HepG2 (cell line): ENCODE measurements around the gene KISS1. TPM values are rescaled to one million over a fixed set of nuclear protein-coding genes. Genes with fewer than 3 reads are reported as not detected.

ENCODE experiments used
- ARNT2 ChIP-seq: sonication (generic); formaldehyde crosslinking; IDR thresholded peaks from 2 replicates; pipeline ENCODE4 v1.8.0; 2022; ENCODE audit warnings: mild to moderate bottlenecking, low read depth, missing genetic modification reagents, moderate library complexity
- CEBPG ChIP-seq: IDR thresholded peaks from 2 replicates; pipeline ENCODE4 v1.6.1; 2016
- CTCF ChIP-seq: sonication (generic); formaldehyde crosslinking; IDR thresholded peaks from 2 replicates; pipeline ENCODE4 v1.5.0; 2020; ENCODE audit warnings: mild to moderate bottlenecking, missing genetic modification reagents, moderate library complexity
- DNMT1 ChIP-seq: sonication (generic); formaldehyde crosslinking; IDR thresholded peaks from 2 replicates; pipeline ENCODE4 v1.5.1; 2020; ENCODE audit warnings: mild to moderate bottlenecking, missing genetic modification reagents
- GABPB1 ChIP-seq: IDR thresholded peaks from 2 replicates; pipeline ENCODE4 v1.6.1; 2016; ENCODE audit warnings: mild to moderate bottlenecking, missing genetic modification reagents, moderate library complexity, missing compliant biosample characterization
- HDAC1 ChIP-seq: sonication (generic); formaldehyde crosslinking; IDR thresholded peaks from 2 replicates; pipeline ENCODE4 v1.5.1; 2020; ENCODE audit warnings: mild to moderate bottlenecking, missing genetic modification reagents
- HDAC2 ChIP-seq: sonication (generic); formaldehyde crosslinking; IDR thresholded peaks from 2 replicates; pipeline ENCODE4 v1.4.0; 2020; ENCODE audit warnings: missing genetic modification reagents
- HNF4A ChIP-seq: sonication (generic); formaldehyde crosslinking; IDR thresholded peaks from 2 replicates; pipeline ENCODE4 v1.4.0; 2020; ENCODE audit warnings: missing genetic modification reagents
- KDM5B ChIP-seq: sonication (generic); formaldehyde crosslinking; IDR thresholded peaks from 2 replicates; pipeline ENCODE4 v1.4.0; 2020; ENCODE audit warnings: missing genetic modification reagents, mild to moderate bottlenecking, borderline replicate concordance
- PHF8 ChIP-seq: sonication (generic); formaldehyde crosslinking; IDR thresholded peaks from 2 replicates; pipeline ENCODE4 v1.5.0; 2020; ENCODE audit warnings: missing genetic modification reagents
- POLR2AphosphoS5 ChIP-seq: IDR thresholded peaks from 2 replicates; pipeline ENCODE4 v1.6.1; 2012; ENCODE audit warnings: low read depth, low read length
- RARA ChIP-seq: IDR thresholded peaks from 2 replicates; pipeline ENCODE4 v1.6.1; 2016; ENCODE audit warnings: missing genetic modification reagents, missing compliant biosample characterization
- SP140L ChIP-seq: sonication (generic); formaldehyde crosslinking; IDR thresholded peaks from 2 replicates; pipeline ENCODE4 v1.4.0; 2020; ENCODE audit warnings: missing genetic modification reagents, borderline replicate concordance
- TFAP4 ChIP-seq: sonication (generic); IDR thresholded peaks from 2 replicates; pipeline ENCODE4 v1.6.1; 2016; ENCODE audit warnings: low read depth, borderline replicate concordance
- TSC22D2 ChIP-seq: sonication (generic); formaldehyde crosslinking; IDR thresholded peaks from 2 replicates; pipeline ENCODE4 v1.5.1; 2020; ENCODE audit warnings: missing genetic modification reagents, mild to moderate bottlenecking, borderline replicate concordance
- U2AF1 ChIP-seq: fragments of 200-400 bp; formaldehyde crosslinking; optimal IDR thresholded peaks from 2 replicates; pipeline ENCODE3; 2017; ENCODE audit warnings: mild to moderate bottlenecking, low read depth, low read length
- ZFX ChIP-seq: sonication (generic); formaldehyde crosslinking; IDR thresholded peaks from 2 replicates; pipeline ENCODE4 v1.4.0; 2020; ENCODE audit warnings: mild to moderate bottlenecking, low read depth, missing genetic modification reagents, moderate library complexity
- ZNF292 ChIP-seq: sonication (generic); formaldehyde crosslinking; IDR thresholded peaks from 2 replicates; pipeline ENCODE4 v1.8.1; 2022; ENCODE audit warnings: mild to moderate bottlenecking, low read depth, missing genetic modification reagents, borderline replicate concordance
- ZNF576 ChIP-seq: sonication (generic); formaldehyde crosslinking; IDR thresholded peaks from 2 replicates; pipeline ENCODE4 v1.4.0; 2020; ENCODE audit warnings: mild to moderate bottlenecking, missing genetic modification reagents
- ZNF609 ChIP-seq: sonication (generic); formaldehyde crosslinking; IDR thresholded peaks from 2 replicates; pipeline ENCODE4 v1.4.0; 2020; ENCODE audit warnings: mild to moderate bottlenecking, missing genetic modification reagents, borderline replicate concordance
- ZSCAN12 ChIP-seq: sonication (generic); formaldehyde crosslinking; IDR thresholded peaks from 2 replicates; pipeline ENCODE4 v1.9.0; 2021; ENCODE audit warnings: mild to moderate bottlenecking, missing genetic modification reagents
- polyA plus RNA-seq, 8 experiments: library from polyadenylated mRNA; depleted of rRNA in 3 of 8; stranded (reverse) in 7 of 8; unstranded in 1 of 8; fragments of >200 nt; fragmentation: Illumina TruSeq in 4 of 8; extraction: Trizol in 4 of 8; gene quantifications; 2 replicates each; pipeline versions ENCODE4 v1.2.1 to v1.2.3, GENCODE V29; 2011 to 2016; ENCODE audit warnings: low read depth in 4 of 8, missing spikeins in 1 of 8, mixed read lengths in 1 of 8; ENCODE audit not compliant: insufficient read depth in 1 of 8
- total RNA-seq, 5 experiments: library from RNA; depleted of rRNA; stranded (reverse); fragments of >200 nt; fragmentation: Illumina TruSeq; extraction: Trizol; gene quantifications; 2 replicates each; pipeline ENCODE4 v1.2.3, GENCODE V29; 2016; ENCODE audit warnings: low read depth in 1 of 5

Gene KISS1
- total and polyA plus RNA-seq, 2 of the 13 experiments (the other 11 are each of a cell fraction or from before 2014, with no cell fraction given), result 0.24 to 0.80 TPM

GRCh38 chr1:204190212-204191211 is 5.8 kb downstream of the KISS1 start (continued):
- TF ChIP-seq HDAC2 (CRISPR knock-in tag), result no peak
- TF ChIP-seq ZNF609 (CRISPR knock-in tag), result 0 out of 2 replicates have a peak, but pooled peaks have one; percentile 32
- 0 out of 2 replicates have a peak, but pooled peaks have one; percentile 26 for TF ChIP-seq HDAC1 (CRISPR knock-in tag)
- peak; percentile 55 for TF ChIP-seq HNF4A
- TF ChIP-seq PHF8 (CRISPR knock-in tag), result peak; percentile 48; the same call in 1 of the 2 replicates
- TF ChIP-seq KDM5B (CRISPR knock-in tag), result peak; percentile 32; the same call in 1 of the 2 replicates
- no peak for TF ChIP-seq POLR2AphosphoS5
- TF ChIP-seq SP140L (CRISPR knock-in tag), result no peak
- no peak for TF ChIP-seq TSC22D2 (CRISPR knock-in tag)
- no peak for TF ChIP-seq ZNF576 (CRISPR knock-in tag)
- peak; percentile 89 for TF ChIP-seq CEBPG
- TF ChIP-seq GABPB1, result peak; percentile 64; the same call in 1 of the 2 replicates
- TF ChIP-seq CTCF (CRISPR knock-in tag), result peak; percentile 21; the same call in 1 of the 2 replicates
- TF ChIP-seq ARNT2 (CRISPR knock-in tag), result 0 out of 2 replicates have a peak, but pooled peaks have one; percentile 26
- TF ChIP-seq TFAP4, result peak; percentile 20; the same call in 1 of the 2 replicates
- TF ChIP-seq ZSCAN12 (CRISPR knock-in tag), result 0 out of 2 replicates have a peak, but pooled peaks have one; percentile 35
- no peak for TF ChIP-seq U2AF1
- TF ChIP-seq ZNF292 (CRISPR knock-in tag), result no peak
- no peak; the same call in 1 of the 2 replicates for TF ChIP-seq RARA (CRISPR knock-in tag)
- TF ChIP-seq ZFX (CRISPR knock-in tag), result peak; percentile 66
- TF ChIP-seq DNMT1 (CRISPR knock-in tag), result no peak
